T-helper 1 cell (primary cell): ENCODE data around the gene RARS2.
A peak's percentile ranks its signal among the peaks of the same experiment; 100 is the strongest.

Source experiments
- DNase-seq, 5 donors: peaks; one replicate each; pipeline ENCODE4 v3.0.0-alpha.2; 2012 to 2020

RARS2 gene

DNA sequence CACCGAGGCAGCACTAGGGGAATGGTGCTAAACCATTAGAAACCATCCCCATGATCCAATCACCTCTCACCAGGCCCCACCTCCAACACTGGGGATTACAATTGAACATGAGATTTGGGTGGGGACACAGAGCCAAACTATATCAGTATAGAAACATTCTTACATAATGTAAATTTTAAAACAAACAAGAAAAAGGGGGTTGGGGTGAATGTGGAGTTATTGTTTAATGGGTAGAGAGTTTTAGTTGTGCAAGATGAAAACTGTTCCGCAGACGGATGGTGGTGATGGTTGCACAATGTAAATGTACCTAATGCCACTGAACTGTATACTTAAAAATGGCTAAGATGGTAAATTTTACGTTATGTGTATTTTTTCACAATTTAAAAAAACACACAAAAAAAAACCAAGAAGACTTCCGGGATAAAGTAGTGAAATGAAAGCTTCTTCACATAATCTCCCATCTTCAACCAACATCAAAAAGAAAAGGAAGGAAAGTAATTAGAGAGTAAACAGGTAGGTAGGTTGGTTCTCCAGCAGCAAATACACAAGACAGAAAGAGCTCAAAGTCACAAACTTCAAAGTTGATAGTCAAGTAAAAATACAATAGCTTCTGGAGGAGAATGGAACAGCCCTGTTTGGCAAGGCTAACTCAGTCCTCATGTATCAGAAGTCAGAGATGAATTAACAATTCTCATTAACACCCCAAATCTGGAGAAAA is 16.3 kb downstream of the RARS2 start:
- DNase-seq = no peak

DNA sequence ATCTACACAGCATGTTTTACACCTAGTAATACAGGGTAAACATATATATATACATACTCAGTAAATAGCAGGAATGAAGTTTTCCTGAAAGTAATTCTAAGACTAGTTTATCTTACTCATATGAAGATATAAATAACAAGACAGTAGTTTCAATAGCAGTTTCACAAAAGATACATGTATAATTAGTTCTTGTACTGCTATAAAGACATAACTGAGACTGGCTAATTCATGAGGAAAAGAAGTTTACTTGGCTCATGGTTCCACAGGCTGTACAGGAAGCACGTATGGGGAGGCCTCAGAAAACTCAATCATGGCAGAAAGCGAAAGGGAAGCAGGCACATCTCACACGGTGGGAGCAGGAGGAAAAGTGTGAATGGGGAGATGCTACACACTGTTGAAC is 16.9 kb downstream of the RARS2 start:
- DNase-seq = no peak

DNA sequence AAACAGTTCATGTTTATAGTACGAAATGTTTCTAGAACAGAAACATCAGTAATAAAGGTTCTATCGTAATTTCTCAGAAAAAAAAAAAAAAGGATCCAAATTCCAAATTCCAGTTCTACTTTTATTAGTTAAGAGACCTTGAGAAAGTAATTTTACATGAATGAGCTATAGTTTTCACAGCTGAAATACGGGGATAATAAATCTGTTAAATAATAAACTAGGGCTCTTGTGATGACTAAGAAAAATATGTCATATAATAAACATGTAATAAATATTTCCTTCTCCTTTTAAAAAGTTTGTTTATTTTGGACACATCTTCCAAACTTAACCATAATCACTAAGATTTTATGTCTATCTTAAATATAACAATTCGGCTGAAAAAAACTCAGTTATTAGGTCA is 17.8 kb downstream of the RARS2 start:
- DNase-seq = no peak

DNA sequence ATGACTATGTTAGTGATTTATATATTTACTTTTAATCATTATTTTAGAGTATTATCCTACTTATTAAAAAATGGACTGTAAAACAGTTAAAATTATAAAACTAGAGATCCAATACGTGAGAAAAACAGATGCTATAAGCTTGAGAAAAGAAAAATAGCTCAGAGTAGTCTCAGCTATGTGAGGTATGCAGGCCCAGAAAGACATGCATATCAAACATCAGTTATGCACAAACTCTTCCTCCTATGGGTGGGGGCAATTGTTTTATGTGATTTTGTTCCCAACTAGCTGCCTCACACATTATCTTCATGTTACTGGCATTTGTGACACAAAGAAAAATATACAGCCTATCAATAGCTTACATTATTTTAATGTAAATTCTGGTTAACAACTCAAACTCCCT is 28.8 kb downstream of the RARS2 start:
- DNase-seq = no peak

DNA sequence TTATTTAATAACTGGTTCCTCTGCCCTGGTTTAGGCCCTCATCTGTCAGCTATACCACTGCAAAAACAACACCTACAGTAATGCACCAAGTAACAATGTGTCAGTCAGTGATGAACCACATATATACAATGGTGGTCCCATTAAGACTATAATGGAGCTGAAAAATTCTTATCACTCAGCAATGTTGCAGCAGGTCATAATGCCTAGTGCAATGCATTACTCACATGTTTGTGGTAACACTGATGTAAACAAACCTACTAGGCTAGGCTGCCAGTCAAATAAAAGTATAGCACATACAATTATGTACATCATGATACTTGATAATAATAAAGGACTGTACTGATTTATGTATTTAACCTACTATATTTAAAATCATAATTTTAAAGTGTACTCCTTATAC is 31.3 kb downstream of the RARS2 start:
- no peak for DNase-seq

DNA sequence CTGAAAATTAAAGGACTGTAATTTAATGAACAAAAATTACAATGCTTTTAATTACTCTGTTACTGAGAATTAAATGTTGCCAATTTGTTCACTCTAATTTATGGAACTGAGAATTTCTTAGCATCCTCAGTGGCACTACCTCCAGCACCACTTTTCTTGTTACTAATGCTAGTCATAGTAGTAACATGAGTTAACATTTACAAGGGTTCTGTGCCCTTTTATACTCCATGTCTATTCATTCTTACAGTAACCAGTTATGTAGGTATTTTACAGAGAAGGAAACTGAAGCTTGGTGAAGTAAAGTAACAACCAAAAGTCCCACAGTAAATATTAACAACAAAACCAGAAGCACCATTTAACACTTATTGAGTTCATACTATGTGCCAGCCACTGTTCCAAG is 34.3 kb downstream of the RARS2 start:
- DNase-seq = no peak

DNA sequence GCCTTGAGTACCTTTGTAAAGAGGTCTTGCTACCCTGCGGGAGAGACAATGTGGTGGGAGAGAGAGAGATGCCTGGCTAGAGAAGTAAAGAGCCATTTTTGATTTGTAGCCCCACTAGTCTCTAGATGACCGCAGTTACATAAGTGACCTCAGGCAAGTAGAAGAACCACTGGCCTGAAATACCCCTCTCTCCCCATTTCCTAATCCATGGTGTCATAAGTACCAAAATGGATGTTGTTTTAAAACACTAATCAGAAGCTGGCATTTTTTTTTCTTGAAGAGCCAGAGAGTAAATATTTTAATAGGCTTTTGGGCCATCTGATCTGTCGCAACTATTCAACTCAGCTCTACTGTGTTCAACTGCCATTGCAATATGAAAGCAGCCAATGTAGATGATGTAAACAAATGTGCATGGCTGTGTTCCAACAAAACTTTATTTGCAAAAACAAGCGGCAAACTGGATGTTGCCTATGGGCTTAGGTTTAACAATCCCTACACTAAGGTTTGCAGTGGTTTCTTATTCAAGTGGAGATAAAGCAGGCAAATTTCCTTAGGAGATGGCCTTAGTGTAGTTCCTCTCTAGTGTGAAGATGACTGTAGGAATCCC is 36.5 kb downstream of the RARS2 start:
- no peak for DNase-seq

DNA sequence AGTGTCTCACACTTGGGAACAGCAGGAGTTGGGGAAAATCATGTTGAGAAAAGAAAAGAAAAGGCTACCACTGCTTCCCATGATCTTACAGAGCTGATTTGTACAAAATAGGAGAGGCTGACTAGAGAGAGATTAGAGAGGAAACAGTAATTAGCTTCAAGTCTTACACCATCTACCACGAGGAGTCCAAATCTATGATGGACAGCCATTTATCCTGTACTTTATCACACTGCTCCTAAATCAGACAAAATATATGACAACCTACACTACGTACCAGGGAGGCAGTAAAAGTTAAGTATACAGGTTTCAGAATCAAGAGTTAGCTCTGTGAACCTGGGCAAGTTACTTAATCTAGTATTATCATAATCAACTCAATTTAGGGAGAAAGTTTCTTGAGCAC is 38.0 kb downstream of the RARS2 start:
- no peak for DNase-seq

DNA sequence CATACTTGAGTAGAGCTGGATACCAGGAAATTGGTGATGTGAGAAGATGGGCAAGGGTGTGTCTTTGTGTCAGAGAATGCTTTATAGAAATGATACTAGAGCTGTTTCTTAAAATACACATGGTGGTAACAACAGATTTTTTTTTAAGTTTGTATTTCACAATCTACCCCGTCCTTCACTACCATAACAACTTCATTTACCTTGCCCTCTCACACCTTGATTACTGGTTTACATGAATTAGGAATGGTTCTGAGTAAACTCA is 45.4 kb downstream of the RARS2 start:
- no peak for DNase-seq

DNA sequence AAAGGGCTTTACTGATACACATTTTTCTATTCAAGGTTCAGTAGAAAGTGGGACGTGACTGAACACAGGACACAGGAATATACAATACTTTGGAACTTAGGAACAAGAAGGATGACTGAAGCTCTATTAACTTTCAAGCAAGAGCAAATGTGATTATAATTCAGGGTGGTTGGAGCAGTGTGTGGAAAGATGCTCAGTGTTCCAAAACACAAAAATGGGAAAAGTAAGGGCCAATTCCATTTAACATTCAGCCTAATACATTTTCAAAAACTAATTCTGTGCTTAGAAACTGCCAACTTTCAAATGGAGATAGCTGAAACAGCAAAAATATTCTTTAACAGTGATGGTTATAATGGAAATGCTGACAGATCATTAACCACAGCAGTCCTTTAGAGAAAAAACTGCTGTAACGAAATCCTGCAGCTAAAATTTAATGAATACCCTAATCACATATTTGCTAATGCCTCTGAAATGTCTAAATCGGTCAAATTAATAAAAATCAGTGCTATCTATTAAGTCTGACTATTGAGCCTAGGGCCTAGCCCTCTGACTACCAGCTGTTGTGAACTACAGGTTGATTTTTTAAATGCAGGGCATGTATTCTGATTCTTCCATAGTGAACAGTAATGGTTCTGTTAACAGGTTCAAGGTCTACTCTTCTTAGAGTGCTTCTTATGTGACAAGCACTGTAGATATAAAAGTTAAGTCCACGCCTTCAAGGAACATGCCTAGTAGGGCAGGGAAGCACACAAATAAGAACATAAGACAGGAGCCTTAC is 45.9 kb downstream of the RARS2 start:
- DNase-seq = no peak

DNA sequence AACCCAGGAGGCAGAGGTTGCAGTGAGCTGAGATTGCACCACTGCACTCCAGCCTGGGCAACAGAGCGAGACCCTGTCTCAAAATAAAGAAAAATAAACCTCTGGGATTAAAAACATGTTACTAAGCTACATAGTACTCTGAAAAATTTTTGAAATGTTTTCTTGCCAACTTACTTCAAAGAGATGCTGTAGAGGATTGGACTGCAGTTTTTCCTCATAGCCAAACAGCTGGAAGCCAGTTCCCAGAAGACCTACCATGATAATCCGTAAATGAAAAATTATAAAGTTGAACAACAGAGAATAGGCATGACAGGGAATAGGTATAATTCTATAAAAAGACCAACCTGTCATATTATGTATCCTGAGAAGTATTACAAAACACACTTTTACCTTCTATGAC is 48.0 kb downstream of the RARS2 start:
- DNase-seq = no peak

DNA sequence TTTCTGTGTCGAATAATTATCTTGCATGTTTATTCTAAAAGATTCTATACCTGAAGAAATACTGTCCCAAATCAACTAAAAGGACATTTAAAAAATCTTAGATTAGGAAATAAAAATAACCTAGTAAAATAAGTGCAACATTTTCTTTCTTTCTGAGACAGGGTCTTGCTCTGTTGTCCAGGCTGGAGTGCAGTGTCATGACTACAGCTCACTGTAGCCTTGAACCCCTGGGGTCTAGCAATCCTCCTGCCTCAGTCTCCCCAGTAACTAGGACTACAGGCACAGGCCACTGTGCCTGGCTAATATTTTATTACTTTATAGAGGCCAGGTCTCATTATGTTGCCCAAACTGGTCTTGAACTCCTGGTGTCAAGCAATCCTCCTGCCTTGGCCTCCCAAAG is 48.7 kb downstream of the RARS2 start:
- no peak for DNase-seq

DNA sequence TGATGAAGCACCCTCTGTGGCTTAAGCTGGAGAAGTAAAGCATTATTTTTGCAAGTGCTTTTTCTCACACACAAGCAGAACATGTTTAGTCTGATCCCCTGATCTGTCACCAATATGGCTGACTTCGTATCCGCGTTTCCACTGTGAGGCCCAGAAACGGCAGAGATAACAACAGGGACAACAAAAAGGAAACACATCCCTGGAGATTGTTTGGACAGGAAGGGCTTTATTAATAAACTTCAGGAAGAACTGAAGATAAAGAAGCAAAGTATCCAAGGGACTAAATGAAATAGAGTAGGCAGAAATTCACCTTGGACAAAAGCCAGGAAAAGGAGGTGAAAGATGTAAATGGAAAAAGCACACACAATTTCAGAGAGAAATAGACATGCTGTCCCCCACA is 49.2 kb downstream of the RARS2 start:
- no peak for DNase-seq

DNA sequence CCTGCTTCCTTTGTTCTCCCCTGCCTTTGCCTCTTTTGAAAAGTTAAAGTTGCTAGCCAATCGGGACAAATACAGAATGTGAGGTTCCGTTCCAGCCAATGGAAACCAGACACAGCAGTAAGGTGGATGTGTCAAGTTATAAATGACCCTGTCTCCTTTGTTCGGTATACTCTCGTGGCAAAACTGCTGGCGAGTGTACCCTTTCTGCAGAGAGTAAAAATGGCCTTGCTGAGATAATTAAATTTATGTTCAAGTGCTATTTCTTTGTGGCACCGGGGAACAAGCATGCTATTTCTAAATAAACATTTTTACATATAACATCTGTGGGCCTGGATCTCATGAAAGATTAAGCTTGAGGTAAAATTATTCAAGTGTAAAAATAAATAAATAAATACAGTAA is 50.2 kb downstream of the RARS2 start:
- no peak for DNase-seq

DNA sequence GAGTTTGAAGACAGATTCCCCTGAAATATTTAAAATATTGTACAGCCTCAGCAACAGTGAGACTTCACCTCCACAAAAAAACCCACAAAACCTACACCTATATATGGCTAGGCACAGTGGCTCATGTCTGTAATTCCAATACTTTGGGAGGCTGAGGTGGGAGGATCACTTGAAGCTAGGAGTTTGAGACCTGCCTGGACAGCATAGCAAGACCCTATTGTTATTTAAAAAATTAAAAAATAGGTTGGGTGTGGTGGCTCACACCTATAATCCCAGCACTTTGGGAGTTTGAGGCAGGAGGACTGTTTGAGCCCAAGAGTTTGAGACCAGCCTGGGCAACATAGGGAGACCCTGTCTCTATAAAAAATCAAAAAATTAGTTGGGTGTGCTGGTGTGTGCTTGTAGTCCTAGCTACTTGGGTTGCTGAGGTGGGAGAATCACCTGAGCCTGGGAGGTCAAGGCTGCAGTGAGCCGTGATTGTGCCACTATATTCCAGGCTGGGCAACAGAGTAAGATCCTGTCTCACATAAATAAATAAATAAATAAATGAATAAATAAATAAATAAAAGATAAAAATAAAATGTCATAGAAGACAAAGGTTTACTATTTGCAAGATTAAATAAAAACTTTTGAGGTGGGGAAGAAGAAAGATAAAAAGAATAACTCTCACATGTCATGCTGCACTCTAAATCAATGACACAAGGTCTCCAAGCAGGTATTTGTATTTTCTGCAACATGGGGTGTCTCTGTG is 51.1 kb downstream of the RARS2 start:
- DNase-seq = no peak

DNA sequence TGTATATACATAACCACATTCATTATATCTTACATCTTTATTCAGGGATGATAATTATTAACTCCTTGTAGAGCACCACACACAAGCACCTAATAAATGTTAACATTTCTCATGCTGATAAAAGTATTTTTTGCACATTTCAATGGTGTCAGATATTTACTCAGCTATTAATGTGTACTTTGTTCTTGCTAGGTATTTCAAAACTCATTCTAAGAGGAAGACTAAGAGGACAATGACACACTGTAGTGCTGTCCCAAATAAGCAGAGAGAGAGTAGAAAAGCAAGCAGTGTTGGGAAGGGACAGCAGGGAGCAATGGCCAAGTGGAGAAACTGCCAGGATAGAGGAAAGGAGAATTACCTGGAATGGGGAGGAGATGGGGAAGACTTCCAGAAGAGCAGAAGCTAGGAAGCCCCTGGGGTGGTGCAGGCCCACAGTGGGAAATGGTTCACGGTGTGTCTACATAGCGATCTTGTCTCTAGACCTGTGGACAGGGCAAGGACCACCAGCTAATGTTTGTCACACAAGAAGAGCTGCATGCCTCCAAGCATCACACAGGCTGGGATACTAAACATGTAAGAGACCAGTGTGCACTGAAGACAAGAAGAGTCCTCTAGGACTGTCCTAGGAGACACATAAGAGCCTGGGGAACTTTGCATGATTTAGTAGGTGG is 55.3 kb downstream of the RARS2 start:
- no peak for DNase-seq

DNA sequence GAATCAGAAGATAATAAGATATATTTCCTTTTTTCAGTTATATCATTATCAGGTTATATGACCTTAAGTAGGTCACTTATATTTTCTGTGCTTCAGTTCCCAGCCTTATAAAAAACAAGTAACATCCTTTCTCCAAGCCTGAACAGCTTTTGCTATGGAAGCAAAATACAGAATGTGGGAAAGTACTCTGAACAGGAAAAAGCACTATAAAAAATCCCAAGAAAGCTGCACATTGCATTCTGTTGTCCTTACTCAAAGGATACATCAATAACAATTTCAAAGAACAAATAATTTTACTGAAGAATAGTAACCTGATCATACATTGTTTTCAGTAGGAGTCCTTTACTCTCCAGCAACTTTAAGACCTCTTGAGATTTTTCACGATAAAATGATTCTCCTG is 60.6 kb downstream of the RARS2 start:
- DNase-seq = no peak

DNA sequence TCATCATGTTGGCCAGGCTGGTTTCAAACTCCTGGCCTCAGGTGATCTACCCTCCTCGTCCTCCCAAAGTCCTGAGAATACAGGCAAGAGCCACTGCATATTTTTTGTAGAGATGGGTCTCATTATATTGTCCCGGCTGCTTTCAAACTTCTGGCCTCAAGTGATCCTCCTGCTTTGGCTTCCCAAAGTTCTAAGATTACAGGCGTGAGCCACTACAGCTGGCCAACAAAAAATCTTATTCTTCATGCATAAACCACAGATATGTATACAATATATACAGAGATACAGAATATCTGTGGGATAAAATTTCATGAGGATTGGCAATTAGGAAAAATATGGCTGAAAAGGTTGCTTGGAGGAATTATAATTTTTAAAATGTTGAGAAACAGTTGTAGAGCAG is 67.1 kb downstream of the RARS2 start:
- DNase-seq = no peak

DNA sequence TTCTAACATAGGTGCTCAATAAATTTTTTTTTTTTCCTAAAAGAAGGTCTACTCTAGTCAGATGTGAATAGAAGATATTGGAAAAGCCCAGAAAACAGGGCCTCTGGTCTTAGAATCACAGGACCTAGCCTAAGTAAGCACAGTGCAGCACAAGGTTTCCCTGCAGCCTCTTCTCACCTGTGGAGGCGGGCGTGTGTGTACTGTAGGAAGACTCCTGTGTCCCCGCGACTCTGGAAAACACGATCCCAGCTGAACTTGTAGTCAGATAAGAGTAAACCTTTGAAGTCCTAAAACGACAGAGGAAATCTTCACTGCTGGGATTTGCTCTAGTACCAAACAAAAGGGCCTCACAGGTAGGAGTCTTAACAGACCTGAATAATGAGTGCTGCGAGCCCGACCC is 71.3 kb downstream of the RARS2 start:
- DNase-seq = no peak

DNA sequence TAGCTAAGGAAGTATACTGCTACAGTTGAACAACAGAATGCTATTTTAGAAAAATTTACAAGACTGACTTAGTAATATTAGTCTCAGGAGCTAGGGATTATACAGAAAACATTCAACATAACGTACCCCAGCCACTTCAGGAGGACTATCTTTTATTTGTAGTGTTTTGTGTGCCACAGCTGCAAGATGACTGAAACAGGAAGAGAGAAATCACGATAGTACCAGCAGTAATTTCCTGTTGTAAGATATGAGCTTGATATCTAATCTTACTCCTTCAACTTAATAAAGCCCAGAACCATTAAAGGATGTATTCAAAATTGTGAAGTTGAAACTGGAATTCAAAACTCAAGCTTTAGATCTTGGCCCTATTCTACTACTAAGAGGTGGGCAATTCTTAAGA is 75.0 kb downstream of the RARS2 start:
- peak in 1 of 5 donors; percentile 18 for DNase-seq

DNA sequence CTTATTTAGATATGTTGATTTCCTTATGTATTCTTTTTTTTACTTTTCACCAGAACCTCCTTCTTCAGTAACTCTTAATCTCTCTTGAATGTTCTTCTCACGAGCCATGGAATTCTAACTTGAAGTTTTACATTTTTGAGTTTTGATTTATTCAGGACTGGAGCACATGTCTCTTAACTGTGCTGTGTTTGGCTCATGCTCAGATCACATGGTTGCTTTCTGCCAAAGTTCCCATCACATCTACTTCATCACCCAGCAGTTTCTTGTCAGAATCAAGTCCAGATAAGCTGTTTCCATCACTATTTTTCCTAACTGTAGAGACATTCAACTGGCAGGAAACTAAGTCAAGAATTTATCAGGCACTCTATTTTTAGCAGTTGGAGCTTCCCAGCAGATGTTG is 85.3 kb downstream of the RARS2 start:
- no peak for DNase-seq

DNA sequence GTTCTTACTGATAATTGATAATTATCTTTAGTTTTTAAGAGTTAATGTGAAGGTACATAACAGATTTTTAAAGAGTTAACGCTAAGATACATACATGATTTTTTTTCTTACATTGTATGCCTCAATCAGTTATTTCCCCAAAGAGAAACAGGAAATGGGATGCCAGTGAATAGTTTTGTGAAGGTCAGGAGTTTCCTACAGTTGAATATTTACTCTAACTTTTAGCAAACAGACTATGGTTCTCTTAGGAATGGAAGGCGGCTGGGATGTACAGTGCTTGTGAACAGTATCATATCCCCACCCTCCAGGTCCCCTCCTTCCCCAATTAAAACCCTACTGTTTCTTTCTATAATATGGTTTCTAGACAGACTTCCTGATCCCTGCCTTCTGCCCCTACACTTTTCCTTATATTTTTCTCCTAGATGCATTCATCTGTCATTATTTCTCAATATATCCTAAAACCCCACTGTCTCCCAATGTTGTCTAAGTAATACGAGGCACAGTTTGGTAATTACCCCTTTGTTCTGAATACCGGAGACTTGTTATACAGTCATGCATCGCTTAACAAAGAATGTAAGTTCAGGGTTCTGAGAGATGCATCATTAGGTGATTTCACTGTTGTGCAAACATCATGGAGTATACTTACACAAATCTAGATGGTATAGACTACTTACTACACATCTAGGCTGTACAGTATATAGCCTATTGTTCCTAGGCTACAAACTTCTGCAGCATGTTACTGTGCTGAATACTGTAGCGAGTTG is 87.8 kb downstream of the RARS2 start:
- no peak for DNase-seq
